HepG2 (cell line): ENCODE results near the gene CHRNB1. TPM values are rescaled to one million over a fixed set of nuclear protein-coding genes. Genes with fewer than 3 reads are reported as not detected.
A peak's percentile ranks its signal among the peaks of the same experiment; 100 is the strongest.

ENCODE experiments used
- BATF2 ChIP-seq: sonication (generic); formaldehyde crosslinking; IDR thresholded peaks from 2 replicates; pipeline ENCODE4 v1.8.0; 2022; ENCODE audit warnings: mild to moderate bottlenecking, missing genetic modification reagents, moderate library complexity
- CBX5 ChIP-seq: sonication (generic); formaldehyde crosslinking; IDR thresholded peaks from 2 replicates; pipeline ENCODE4 v1.4.0; 2020; ENCODE audit warnings: missing genetic modification reagents, borderline replicate concordance
- CEBPG ChIP-seq: IDR thresholded peaks from 2 replicates; pipeline ENCODE4 v1.6.1; 2016
- HDAC1 ChIP-seq: sonication (generic); formaldehyde crosslinking; IDR thresholded peaks from 2 replicates; pipeline ENCODE4 v1.5.1; 2020; ENCODE audit warnings: mild to moderate bottlenecking, missing genetic modification reagents
- HNF1B ChIP-seq: sonication (generic); formaldehyde crosslinking; IDR thresholded peaks from 2 replicates; pipeline ENCODE4 v1.5.1; 2020; ENCODE audit warnings: mild to moderate bottlenecking, moderate library complexity, missing genetic modification reagents
- KDM2A ChIP-seq: sonication (generic); formaldehyde crosslinking; IDR thresholded peaks from 2 replicates; pipeline ENCODE4 v1.4.0; 2020; ENCODE audit warnings: low read depth, missing genetic modification reagents, borderline replicate concordance
- NFKB2 ChIP-seq: sonication (generic); formaldehyde crosslinking; IDR thresholded peaks from 2 replicates; pipeline ENCODE4 v1.4.0; 2020; ENCODE audit warnings: missing genetic modification reagents, borderline replicate concordance
- PBX3 ChIP-seq: sonication (generic); formaldehyde crosslinking; IDR thresholded peaks from 2 replicates; pipeline ENCODE4 v1.8.1; 2023; ENCODE audit warnings: missing genetic modification reagents, inconsistent platforms, borderline replicate concordance
- PHF20 ChIP-seq: sonication (generic); formaldehyde crosslinking; IDR thresholded peaks from 2 replicates; pipeline ENCODE4 v1.5.0; 2020; ENCODE audit warnings: mild to moderate bottlenecking, missing genetic modification reagents
- SPEN ChIP-seq: sonication (generic); formaldehyde crosslinking; IDR thresholded peaks from 2 replicates; pipeline ENCODE4 v1.5.1; 2020; ENCODE audit warnings: low read depth, mild to moderate bottlenecking, missing genetic modification reagents
- TERF1 ChIP-seq: sonication (generic); formaldehyde crosslinking; IDR thresholded peaks from 2 replicates; pipeline ENCODE4 v1.8.0; 2022; ENCODE audit warnings: mild to moderate bottlenecking, missing genetic modification reagents, moderate library complexity
- ZBTB7B ChIP-seq: sonication (generic); formaldehyde crosslinking; IDR thresholded peaks from 2 replicates; pipeline ENCODE4 v1.4.0; 2020; ENCODE audit warnings: missing genetic modification reagents
- ZNF687 ChIP-seq: sonication (generic); formaldehyde crosslinking; IDR thresholded peaks from 2 replicates; pipeline ENCODE4 v1.5.1; 2020; ENCODE audit warnings: mild to moderate bottlenecking, missing genetic modification reagents, moderate library complexity
- polyA plus RNA-seq, 8 experiments: library from polyadenylated mRNA; depleted of rRNA in 3 of 8; stranded (reverse) in 7 of 8; unstranded in 1 of 8; fragments of >200 nt; fragmentation: Illumina TruSeq in 4 of 8; extraction: Trizol in 4 of 8; gene quantifications; 2 replicates each; pipeline versions ENCODE4 v1.2.1 to v1.2.3, GENCODE V29; 2011 to 2016; ENCODE audit warnings: low read depth in 4 of 8, missing spikeins in 1 of 8, mixed read lengths in 1 of 8; ENCODE audit not compliant: insufficient read depth in 1 of 8
- total RNA-seq, 5 experiments: library from RNA; depleted of rRNA; stranded (reverse); fragments of >200 nt; fragmentation: Illumina TruSeq; extraction: Trizol; gene quantifications; 2 replicates each; pipeline ENCODE4 v1.2.3, GENCODE V29; 2016; ENCODE audit warnings: low read depth in 1 of 5
- TF ChIP-seq, protein P1 (sequence below): sonication (generic); formaldehyde crosslinking; IDR thresholded peaks from 2 replicates; pipeline ENCODE4 v1.4.0; 2020; ENCODE audit warnings: missing genetic modification reagents, borderline replicate concordance

CHRNB1 gene
- total and polyA plus RNA-seq, 2 of the 13 experiments (the other 11 are each of a cell fraction or from before 2014, with no cell fraction given), result 5.4 to 33.7 TPM

- 0 out of 2 replicates have a peak, but pooled peaks have one; percentile 30 for TF ChIP-seq HNF1B (CRISPR knock-in tag)
- TF ChIP-seq SPEN (CRISPR knock-in tag), result no peak
- no peak for TF ChIP-seq TERF1 (CRISPR knock-in tag)
- no peak; the same call in 1 of the 2 replicates for TF ChIP-seq HDAC1 (CRISPR knock-in tag)
- peak; percentile 63; the same call in 1 of the 2 replicates for TF ChIP-seq ZBTB7B (CRISPR knock-in tag)
- TF ChIP-seq PHF20 (CRISPR knock-in tag), result 0 out of 2 replicates have a peak, but pooled peaks have one; percentile 1
- 0 out of 2 replicates have a peak, but pooled peaks have one; percentile 22 for TF ChIP-seq CBX5
- TF ChIP-seq KDM2A (CRISPR knock-in tag), result peak; percentile 66
- TF ChIP-seq, protein P1, sequence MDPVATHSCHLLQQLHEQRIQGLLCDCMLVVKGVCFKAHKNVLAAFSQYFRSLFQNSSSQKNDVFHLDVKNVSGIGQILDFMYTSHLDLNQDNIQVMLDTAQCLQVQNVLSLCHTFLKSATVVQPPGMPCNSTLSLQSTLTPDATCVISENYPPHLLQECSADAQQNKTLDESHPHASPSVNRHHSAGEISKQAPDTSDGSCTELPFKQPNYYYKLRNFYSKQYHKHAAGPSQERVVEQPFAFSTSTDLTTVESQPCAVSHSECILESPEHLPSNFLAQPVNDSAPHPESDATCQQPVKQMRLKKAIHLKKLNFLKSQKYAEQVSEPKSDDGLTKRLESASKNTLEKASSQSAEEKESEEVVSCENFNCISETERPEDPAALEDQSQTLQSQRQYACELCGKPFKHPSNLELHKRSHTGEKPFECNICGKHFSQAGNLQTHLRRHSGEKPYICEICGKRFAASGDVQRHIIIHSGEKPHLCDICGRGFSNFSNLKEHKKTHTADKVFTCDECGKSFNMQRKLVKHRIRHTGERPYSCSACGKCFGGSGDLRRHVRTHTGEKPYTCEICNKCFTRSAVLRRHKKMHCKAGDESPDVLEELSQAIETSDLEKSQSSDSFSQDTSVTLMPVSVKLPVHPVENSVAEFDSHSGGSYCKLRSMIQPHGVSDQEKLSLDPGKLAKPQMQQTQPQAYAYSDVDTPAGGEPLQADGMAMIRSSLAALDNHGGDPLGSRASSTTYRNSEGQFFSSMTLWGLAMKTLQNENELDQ (CRISPR knock-in tag), result no peak
- TF ChIP-seq NFKB2 (CRISPR knock-in tag), result no peak; the same call in 1 of the 2 replicates
- peak; percentile 60 for TF ChIP-seq ZNF687 (CRISPR knock-in tag)
- no peak for TF ChIP-seq PBX3 (CRISPR knock-in tag)
- TF ChIP-seq CEBPG (CRISPR knock-in tag), result 0 out of 2 replicates have a peak, but pooled peaks have one; percentile 3
- TF ChIP-seq BATF2 (CRISPR knock-in tag), result no peak
Observed at GRCh38 chr17:7440113-7440833, 4.6 kb upstream of the CHRNB1 start (continued).
